Measurements from ENCODE around the gene PTMA. TPM values are rescaled to one million over a fixed set of nuclear protein-coding genes. Genes with fewer than 3 reads are reported as not detected.
A peak's percentile ranks its signal among the peaks of the same experiment; 100 is the strongest.

The PTMA gene
- total RNA-seq, 4 donors from 2014 or later: 693 to 966 (median 818) TPM

DNA sequence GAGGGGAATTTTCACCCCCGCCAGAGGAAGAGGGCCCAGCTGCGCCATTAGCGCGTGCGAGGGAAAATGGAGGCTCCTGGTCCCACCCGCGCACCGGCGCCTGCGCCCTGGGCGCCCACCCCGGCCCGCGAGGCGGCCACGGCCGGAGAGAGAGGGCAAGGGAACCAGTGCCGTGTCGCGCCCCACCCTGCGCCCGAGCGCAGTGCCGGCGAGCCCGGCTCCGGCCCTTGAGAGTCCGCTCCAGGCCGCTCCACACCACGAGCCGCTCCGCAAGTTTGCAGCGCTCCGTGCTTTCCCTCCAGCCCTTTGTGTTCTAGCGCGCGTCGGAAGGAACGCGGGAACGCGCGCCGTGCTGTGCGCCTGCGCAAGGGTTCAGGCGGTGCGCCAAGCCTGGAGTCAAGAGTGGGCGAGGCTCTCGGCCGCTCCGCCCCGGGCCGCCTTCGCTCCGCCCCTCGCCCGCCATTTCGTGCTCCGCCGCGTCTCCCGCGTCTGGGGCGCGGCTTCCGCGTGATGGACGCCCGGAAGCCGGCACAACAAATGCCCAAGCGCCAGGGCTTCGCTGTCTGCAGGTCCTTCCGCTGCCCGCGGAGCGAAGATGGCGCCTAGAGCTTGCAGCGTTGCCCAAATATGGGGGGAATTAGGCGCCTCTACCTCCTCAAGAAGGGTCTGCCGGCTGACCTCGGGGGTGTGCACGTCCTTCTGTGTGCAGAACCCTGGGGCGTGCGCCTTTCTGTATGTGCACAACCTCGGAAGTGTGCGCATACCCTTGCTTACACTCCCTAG is 46.1 kb upstream of the PTMA start:
- no peaks in the 10 kb centered on the region for H3K36me3 ChIP-seq
- H3K4me3 ChIP-seq: peak overlapping the region; percentile 32 to 46
- H3K27ac ChIP-seq: peak overlapping the region; percentile 96 to 99
- no peaks in the 10 kb centered on the region for H3K4me1 ChIP-seq
- intact Hi-C loops (cut with DNase I; ENCODE audit: low total_unique reads): no loop called here
- H3K27me3 ChIP-seq: no peaks in the 10 kb centered on the region
- peak; percentile 95 to 98 for DNase-seq
- TF ChIP-seq, protein P1, sequence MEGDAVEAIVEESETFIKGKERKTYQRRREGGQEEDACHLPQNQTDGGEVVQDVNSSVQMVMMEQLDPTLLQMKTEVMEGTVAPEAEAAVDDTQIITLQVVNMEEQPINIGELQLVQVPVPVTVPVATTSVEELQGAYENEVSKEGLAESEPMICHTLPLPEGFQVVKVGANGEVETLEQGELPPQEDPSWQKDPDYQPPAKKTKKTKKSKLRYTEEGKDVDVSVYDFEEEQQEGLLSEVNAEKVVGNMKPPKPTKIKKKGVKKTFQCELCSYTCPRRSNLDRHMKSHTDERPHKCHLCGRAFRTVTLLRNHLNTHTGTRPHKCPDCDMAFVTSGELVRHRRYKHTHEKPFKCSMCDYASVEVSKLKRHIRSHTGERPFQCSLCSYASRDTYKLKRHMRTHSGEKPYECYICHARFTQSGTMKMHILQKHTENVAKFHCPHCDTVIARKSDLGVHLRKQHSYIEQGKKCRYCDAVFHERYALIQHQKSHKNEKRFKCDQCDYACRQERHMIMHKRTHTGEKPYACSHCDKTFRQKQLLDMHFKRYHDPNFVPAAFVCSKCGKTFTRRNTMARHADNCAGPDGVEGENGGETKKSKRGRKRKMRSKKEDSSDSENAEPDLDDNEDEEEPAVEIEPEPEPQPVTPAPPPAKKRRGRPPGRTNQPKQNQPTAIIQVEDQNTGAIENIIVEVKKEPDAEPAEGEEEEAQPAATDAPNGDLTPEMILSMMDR (IDR thresholded peaks at IDR 0.05): peak in 2 of 4 experiments; percentile 45 to 62
- TF ChIP-seq POLR2A (IDR thresholded peaks at IDR 0.05): peak; percentile 80 to 96
- no peaks in the 10 kb centered on the region for H3K9me3 ChIP-seq

DNA sequence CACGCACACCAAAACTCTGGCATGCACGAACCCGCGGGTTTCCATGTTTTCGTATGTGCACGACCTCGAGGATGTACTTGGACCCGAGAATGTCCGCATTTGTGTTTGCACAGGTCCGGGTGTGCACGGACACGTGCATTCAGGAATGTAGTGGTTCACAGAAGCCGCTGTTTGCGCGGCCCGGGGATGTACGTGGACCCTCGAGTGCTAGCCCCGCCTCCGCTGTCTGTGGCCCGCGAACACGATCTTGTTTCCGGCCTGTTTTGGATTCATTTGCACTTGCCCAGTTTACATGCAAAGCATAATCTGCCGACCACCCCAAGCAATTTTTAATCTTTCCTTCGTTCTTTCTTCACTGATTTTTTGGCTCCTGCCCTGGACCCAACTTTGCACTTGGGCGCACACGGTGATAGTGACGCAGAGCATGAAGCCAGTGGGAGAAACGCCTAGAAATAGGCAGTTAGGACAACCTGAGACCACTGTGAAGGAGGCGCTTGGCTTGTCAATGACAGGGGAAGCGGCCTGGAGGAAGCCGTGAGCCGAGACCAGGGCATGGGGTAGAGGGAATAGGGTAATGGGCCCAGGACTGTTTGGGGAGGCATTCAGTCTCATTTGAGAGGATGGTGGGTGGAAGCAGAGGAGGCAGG is 45.4 kb upstream of the PTMA start:
- no peaks in the 10 kb centered on the region for H3K4me1 ChIP-seq
- H3K27ac ChIP-seq: peak overlapping the region; percentile 96 to 99
- H3K9me3 ChIP-seq: no peaks in the 10 kb centered on the region
- H3K36me3 ChIP-seq: no peaks in the 10 kb centered on the region
- peak overlapping the region; percentile 32 to 43 for H3K4me3 ChIP-seq
- DNase-seq: no peak
- no peaks in the 10 kb centered on the region for H3K27me3 ChIP-seq
- TF ChIP-seq POLR2A (IDR thresholded peaks at IDR 0.05): no peak
- TF ChIP-seq, protein P1 (IDR thresholded peaks at IDR 0.05): no peak
- intact Hi-C loops (cut with DNase I; ENCODE audit: low total_unique reads): no loop called here

DNA sequence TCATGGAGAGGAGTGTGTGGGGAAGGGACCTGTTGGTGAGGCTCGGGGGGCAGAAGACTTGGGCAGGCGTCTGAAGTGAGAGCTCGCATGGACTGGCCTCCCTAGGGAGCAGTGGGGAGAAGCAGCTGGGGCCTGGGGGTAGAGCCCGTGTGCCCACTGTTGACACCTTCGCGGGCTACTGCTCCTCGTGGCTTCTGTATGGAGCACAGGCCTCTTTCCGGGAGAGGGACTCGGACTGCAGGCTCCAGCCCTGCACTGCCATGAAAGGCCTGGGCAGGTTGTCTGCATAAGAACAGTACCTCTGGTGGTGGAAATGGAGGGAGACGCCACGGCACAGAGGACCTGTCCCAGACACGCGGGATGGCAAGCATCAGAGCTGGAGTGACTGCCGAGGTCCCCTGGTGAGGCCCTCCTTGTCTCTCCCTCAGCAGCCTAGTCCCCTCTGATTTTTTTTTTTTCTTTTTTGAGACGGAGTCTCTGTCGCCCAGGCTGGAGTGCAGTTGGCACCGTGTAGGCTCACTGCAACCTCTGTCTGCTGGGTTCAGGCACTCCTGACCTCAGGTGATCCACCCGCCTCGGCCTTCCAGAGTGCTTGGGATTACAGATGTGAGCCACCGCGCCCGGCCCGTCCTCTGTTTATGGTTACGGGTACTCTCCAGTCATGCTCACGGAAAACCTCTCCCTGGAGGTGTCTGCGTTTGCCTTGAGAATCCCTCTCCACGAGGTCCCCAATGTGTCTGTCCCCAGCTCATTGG is 44.7 kb upstream of the PTMA start:
- no peak for TF ChIP-seq POLR2A (IDR thresholded peaks at IDR 0.05)
- TF ChIP-seq, protein P1 (IDR thresholded peaks at IDR 0.05): no peak
- no peaks in the 10 kb centered on the region for H3K36me3 ChIP-seq
- DNase-seq: peak in 1 of 2 donors; percentile 19
- H3K4me1 ChIP-seq: no peaks in the 10 kb centered on the region
- peak overlapping the region; percentile 96 to 99 for H3K27ac ChIP-seq
- intact Hi-C loops (cut with DNase I; ENCODE audit: low total_unique reads): no loop called here
- H3K27me3 ChIP-seq: no peaks in the 10 kb centered on the region
- no peak overlapping the region for H3K4me3 ChIP-seq
- H3K9me3 ChIP-seq: no peaks in the 10 kb centered on the region

DNA sequence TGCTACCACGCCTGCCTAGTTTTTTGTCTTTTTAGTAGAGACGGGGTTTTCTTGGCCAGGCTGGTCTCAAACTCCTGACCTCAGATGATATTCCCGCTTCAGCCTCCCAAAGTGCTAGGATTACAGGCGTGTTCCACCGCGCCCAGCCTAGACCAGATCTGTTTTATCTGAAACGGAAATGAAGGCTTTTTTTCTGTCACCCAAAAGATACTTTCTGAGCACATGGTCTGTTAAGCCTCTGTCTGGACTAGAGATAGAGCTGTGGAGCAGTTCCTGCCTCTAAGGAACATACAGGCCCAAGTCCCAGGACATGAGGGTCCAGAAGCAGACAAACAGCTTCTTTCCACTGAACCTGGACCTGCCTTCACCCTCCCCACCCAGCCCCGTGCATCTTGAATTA is 43.6 kb upstream of the PTMA start:
- H3K9me3 ChIP-seq: no peaks in the 10 kb centered on the region
- no peak for DNase-seq
- H3K36me3 ChIP-seq: no peaks in the 10 kb centered on the region
- no peak for TF ChIP-seq POLR2A (IDR thresholded peaks at IDR 0.05)
- TF ChIP-seq, protein P1 (IDR thresholded peaks at IDR 0.05): no peak
- intact Hi-C loops (cut with DNase I; ENCODE audit: low total_unique reads): no loop called here
- peak overlapping the region; percentile 99 for H3K27ac ChIP-seq
- no peak overlapping the region for H3K4me3 ChIP-seq
- H3K4me1 ChIP-seq: no peaks in the 10 kb centered on the region
- H3K27me3 ChIP-seq: no peaks in the 10 kb centered on the region
